VCaP (cell line): ENCODE data around the gene SH3PXD2A.

Source experiments
- H3K27ac ChIP-seq: fragments of 450-650 bp; 2 replicates; pipeline ENCODE4 v1.5.1; 2017
- CTCF ChIP-seq: fragments of 450-650 bp; conservative IDR thresholded peaks from 2 replicates; pipeline ENCODE4 v1.5.1; 2017; ENCODE audit warnings: mild to moderate bottlenecking, moderate library complexity

SH3PXD2A gene

GRCh38 chr10:103581499-103581898, 273.9 kb downstream of the SH3PXD2A start:
- no peak for TF ChIP-seq CTCF
- no peak overlapping the region for H3K27ac ChIP-seq

GRCh38 chr10:103580430-103580829, 274.9 kb downstream of the SH3PXD2A start:
- H3K27ac ChIP-seq, result no peak overlapping the region; the same call in 1 of the 2 replicates
- TF ChIP-seq CTCF, result no peak

- no peak for TF ChIP-seq CTCF
- H3K27ac ChIP-seq, result peak overlapping the region; percentile 90
Measured at GRCh38 chr10:103580011-103580410, 275.4 kb downstream of the SH3PXD2A start.

- no peak for TF ChIP-seq CTCF
- H3K27ac ChIP-seq, result peak overlapping the region; percentile 90
Measured at GRCh38 chr10:103578782-103579382, 276.5 kb downstream of the SH3PXD2A start.

GRCh38 chr10:103576862-103577261, 278.5 kb downstream of the SH3PXD2A start:
- H3K27ac ChIP-seq, result peak overlapping the region; percentile 90
- no peak for TF ChIP-seq CTCF

- H3K27ac ChIP-seq, result peak overlapping the region; percentile 90
- TF ChIP-seq CTCF, result no peak
Measured at GRCh38 chr10:103576076-103576471, 279.3 kb downstream of the SH3PXD2A start.

GRCh38 chr10:103575416-103576075, 279.8 kb downstream of the SH3PXD2A start:
- H3K27ac ChIP-seq, result peak overlapping the region; percentile 90
- TF ChIP-seq CTCF, result no peak
